GM18520 (cell line): Measurements from ENCODE around the gene BCOR.

Source experiments
- ATAC-seq: cut with Tn5 transposase; IDR thresholded peaks from one replicate; pipeline ENCODE4 v1.9.1; 2021; ENCODE audit not compliant: unreplicated experiment

The BCOR gene

GRCh38 chrX:40116925-40117324, 19.2 kb upstream of the BCOR start:
- ATAC-seq: no peak

- ATAC-seq: no peak
These were observed 15.2 kb upstream of the BCOR start for GRCh38 chrX:40112996-40113395.

- ATAC-seq: no peak
These were observed 14.1 kb upstream of the BCOR start for GRCh38 chrX:40111868-40112267.

- no peak for ATAC-seq
These were observed 11.7 kb upstream of the BCOR start for GRCh38 chrX:40109288-40110008.

DNA sequence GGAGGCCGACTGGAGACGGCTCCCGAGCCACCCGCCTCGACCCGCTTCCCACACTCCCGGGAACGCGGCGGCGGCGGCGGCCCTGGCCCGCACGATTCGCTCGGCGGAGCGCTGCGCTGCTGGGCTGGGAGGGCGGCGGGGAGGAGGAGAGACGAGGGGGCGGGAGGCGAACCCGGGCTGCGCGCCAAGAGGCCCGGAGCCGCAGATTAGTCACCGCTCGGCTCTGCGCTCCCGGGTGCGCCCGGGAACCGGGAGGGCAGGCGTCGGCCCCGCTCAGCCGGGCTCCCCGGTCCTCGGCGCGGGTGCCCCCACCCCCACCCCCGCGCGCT, 11.2 kb upstream of the BCOR start:
- ATAC-seq: no peak

- no peak for ATAC-seq
These were observed 10.6 kb upstream of the BCOR start for GRCh38 chrX:40108162-40108958.

- ATAC-seq: no peak
These were observed 9.8 kb upstream of the BCOR start for GRCh38 chrX:40107291-40108161.

GRCh38 chrX:40106676-40107290, 9.0 kb upstream of the BCOR start:
- ATAC-seq: no peak

- no peak for ATAC-seq
These were observed 8.3 kb upstream of the BCOR start for GRCh38 chrX:40105835-40106675.

- peak; percentile 27 for ATAC-seq
These were observed 7.5 kb upstream of the BCOR start for GRCh38 chrX:40104985-40105834.

- ATAC-seq: peak; percentile 34
These were observed 6.8 kb upstream of the BCOR start for GRCh38 chrX:40104630-40104984.

- no peak for ATAC-seq
These were observed 6.0 kb upstream of the BCOR start for GRCh38 chrX:40103565-40104323.

- no peak for ATAC-seq
These were observed 4.9 kb upstream of the BCOR start for GRCh38 chrX:40102393-40103381.

DNA sequence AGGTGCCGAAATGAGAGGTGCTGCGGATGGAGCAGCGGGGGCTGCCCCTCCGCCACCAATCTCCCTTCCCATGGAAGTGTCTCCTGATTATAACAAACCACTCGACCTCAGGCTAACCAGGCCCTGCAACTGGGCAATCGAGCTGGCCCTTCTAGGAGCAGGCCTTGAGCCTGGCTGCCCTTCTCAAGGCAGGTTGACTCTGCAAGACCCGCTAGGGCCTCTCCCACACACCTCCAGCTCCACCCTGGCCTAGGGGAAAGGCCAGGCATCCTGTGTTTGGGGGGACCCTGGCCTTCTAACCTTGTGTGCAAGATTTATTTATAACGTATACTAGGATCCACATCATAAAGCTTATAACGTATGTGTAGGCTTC, 3.7 kb upstream of the BCOR start:
- no peak for ATAC-seq

- no peak for ATAC-seq
These were observed 3.0 kb upstream of the BCOR start for GRCh38 chrX:40100537-40101429.

GRCh38 chrX:40100141-40100536, 2.4 kb upstream of the BCOR start:
- no peak for ATAC-seq
